Measurements from ENCODE around the gene ATP5F1D.

- no peak for TF ChIP-seq POLR2A (IDR thresholded peaks at IDR 0.05)
- TF ChIP-seq, protein P1, sequence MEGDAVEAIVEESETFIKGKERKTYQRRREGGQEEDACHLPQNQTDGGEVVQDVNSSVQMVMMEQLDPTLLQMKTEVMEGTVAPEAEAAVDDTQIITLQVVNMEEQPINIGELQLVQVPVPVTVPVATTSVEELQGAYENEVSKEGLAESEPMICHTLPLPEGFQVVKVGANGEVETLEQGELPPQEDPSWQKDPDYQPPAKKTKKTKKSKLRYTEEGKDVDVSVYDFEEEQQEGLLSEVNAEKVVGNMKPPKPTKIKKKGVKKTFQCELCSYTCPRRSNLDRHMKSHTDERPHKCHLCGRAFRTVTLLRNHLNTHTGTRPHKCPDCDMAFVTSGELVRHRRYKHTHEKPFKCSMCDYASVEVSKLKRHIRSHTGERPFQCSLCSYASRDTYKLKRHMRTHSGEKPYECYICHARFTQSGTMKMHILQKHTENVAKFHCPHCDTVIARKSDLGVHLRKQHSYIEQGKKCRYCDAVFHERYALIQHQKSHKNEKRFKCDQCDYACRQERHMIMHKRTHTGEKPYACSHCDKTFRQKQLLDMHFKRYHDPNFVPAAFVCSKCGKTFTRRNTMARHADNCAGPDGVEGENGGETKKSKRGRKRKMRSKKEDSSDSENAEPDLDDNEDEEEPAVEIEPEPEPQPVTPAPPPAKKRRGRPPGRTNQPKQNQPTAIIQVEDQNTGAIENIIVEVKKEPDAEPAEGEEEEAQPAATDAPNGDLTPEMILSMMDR (IDR thresholded peaks at IDR 0.05): no peak
These were observed 41.1 kb downstream of the ATP5F1D start for GRCh38 chr19:1282588-1283206.
